GM10266 (cell line): ENCODE measurements around the gene MMRN1.
A peak's percentile ranks its signal among the peaks of the same experiment; 100 is the strongest.

ENCODE experiments used
- DNase-seq: peaks from one replicate; pipeline ENCODE4 v3.0.0; 2012; ENCODE audit errors: extremely low spot score
- CTCF ChIP-seq: IDR thresholded peaks from 2 replicates; pipeline ENCODE4 v1.5.1; 2012; ENCODE audit warnings: mild to moderate bottlenecking, low read depth; ENCODE audit not compliant: control insufficient read depth, insufficient read depth; ENCODE audit errors: missing control alignments

MMRN1 gene

GRCh38 chr4:89899152-89899551 is 4.5 kb downstream of the MMRN1 start:
- TF ChIP-seq CTCF, result no peak
- no peak for DNase-seq

GRCh38 chr4:89899854-89900253 is 5.2 kb downstream of the MMRN1 start:
- TF ChIP-seq CTCF, result no peak
- DNase-seq, result no peak

GRCh38 chr4:89901808-89902431 is 7.3 kb downstream of the MMRN1 start:
- peak; percentile 76 for TF ChIP-seq CTCF
- peak; percentile 17 for DNase-seq

- TF ChIP-seq CTCF, result no peak
- DNase-seq, result no peak
Observed at GRCh38 chr4:89904524-89904923, 9.9 kb downstream of the MMRN1 start.

- DNase-seq, result no peak
- TF ChIP-seq CTCF, result no peak
Observed at GRCh38 chr4:89906316-89906715, 11.7 kb downstream of the MMRN1 start.

GRCh38 chr4:89906777-89907521 is 12.3 kb downstream of the MMRN1 start:
- DNase-seq, result no peak
- no peak for TF ChIP-seq CTCF

GRCh38 chr4:89909889-89910288 is 15.2 kb downstream of the MMRN1 start:
- TF ChIP-seq CTCF, result no peak
- DNase-seq, result no peak
